Measurements from ENCODE around the gene OR5AR1. TPM values are rescaled to one million over a fixed set of nuclear protein-coding genes. Genes with fewer than 3 reads are reported as not detected.

Gene OR5AR1
- not detected in 5 replicates for total RNA-seq (2022; extraction: Qiagen RNA extraction)

DNA sequence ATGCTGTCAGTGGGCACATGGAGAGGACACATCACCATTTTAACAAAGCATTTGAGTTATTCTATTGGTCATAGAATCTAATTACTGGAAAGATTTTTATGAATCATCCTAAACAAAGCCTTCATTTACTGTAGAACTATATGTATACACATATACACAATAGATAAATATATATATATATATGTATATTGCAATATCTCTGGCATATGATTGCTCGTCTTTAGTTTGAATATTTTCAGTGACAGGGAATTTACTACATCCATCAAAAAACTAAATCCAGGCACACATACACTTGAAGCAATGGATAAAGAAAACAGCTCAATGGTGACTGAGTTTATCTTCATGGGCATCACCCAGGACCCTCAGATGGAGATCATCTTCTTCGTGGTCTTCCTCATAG lies at the start of gene OR5AR1:
OR5AR1 (plus strand) TSS at position 301 of the 400 bp plus-strand sequence; CDS start at position 301, 0 bp downstream.

DNA sequence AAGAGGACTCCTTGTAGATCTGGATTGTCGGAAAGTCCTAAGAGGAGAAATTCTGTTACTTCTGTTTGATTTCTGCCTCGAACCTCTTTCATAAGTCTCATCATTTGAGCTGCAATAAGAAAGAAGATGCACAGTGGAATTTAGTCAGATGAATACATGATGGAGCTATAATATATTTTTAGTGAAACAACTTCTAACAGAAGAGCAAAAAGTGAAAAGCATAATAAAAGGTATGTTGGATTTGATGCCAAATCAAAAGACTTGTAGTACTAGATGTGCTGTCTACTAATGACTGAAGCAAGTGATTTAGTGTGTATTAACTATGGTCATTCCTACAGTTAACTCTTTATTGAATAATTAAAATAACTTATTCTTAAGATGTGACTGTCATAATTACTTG lies 21.1 kb upstream of the OR5AR1 start, which contains the start of gene OR5AP2:
OR5AP2 (minus strand) TSS at position 101 of the 400 bp plus-strand sequence; CDS start at position 101, 0 bp downstream.

DNA sequence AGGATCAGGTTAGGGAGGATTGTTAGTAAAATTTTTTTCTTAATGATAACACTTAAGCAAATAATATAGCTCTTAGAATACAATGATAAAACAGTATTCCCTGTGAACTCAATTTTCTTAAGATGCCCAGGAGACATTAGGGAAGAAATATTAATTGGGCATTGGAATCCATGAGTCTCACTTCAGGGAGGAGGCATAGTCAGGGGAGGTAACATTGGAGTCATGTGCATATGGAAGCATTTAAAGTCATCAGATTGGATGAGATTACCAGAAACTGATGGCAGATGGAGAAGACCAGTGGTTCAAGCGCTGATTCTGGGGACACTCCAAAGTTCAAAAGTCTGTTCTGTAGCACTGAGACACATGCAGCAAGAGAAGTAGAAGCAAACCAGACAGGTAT lies 35.3 kb downstream of the OR5AR1 start, which contains the start of gene OR9G1:
OR9G1 (plus strand) TSS at position 301 of the 400 bp plus-strand sequence. CDS start 1,293 bp downstream, outside the sequence.

Other genes with a start within 250 kb of the OR5AR1 start
- gene OR5M3, start 190.3 kb upstream of the OR5AR1 start, total RNA-seq (2022; extraction: Qiagen RNA extraction): not detected in 5 replicates
- not detected in 5 replicates for gene OR5M8, start 172.3 kb upstream of the OR5AR1 start, total RNA-seq (2022; extraction: Qiagen RNA extraction)
- not detected in 5 replicates for gene OR5M11, start 120.4 kb upstream of the OR5AR1 start, total RNA-seq (2022; extraction: Qiagen RNA extraction)
- gene OR5M10, start 86.0 kb upstream of the OR5AR1 start, total RNA-seq (2022; extraction: Qiagen RNA extraction): not detected in 5 replicates
- gene OR5M1, start 48.8 kb upstream of the OR5AR1 start, total RNA-seq (2022; extraction: Qiagen RNA extraction): not detected in 5 replicates
- not detected in 5 replicates for gene OR5AP2, start 21.2 kb upstream of the OR5AR1 start, total RNA-seq (2022; extraction: Qiagen RNA extraction)
- not detected in 5 replicates for gene OR9G1, start 35.4 kb downstream of the OR5AR1 start, total RNA-seq (2022; extraction: Qiagen RNA extraction)
- not detected in 5 replicates for gene OR9G4, start 85.0 kb downstream of the OR5AR1 start, total RNA-seq (2022; extraction: Qiagen RNA extraction)

Data from A549 treated with AZD2906 at 1 μM for 4 hours (cell line).